SK-N-MC (cell line): ENCODE measurements around the gene HERPUD2.

ENCODE experiments used
- FOXP2 ChIP-seq: optimal IDR thresholded peaks from 2 replicates; pipeline ENCODE3; 2011; ENCODE audit warnings: mild to moderate bottlenecking, moderate library complexity; ENCODE audit not compliant: insufficient read depth; ENCODE audit errors: extremely low read length, control extremely low read depth
- POLR2AphosphoS5 ChIP-seq: IDR thresholded peaks from 2 replicates; pipeline ENCODE4 v1.6.1; 2012; ENCODE audit warnings: mild to moderate bottlenecking, low read depth, low read length, borderline replicate concordance

GRCh38 chr7:35728412-35729060, 33.6 kb upstream of the HERPUD2 start:
- no peak for TF ChIP-seq POLR2AphosphoS5
- no peak for TF ChIP-seq FOXP2
